Stimulated activated CD4-positive, alpha-beta T cell treated with anti-CD3 and anti-CD28 coated beads, Interleukin-15, amount 100 ng/mL, for 48 hours (primary cell): Measurements from ENCODE around the gene S100A7A.
"Not testable (repeated sequence)": the region's sequence is repeated elsewhere in the genome, so short reads cannot be mapped to it uniquely, and the experiment has no call there.

Experiments used
- DNase-seq, 2 donors: peaks; one replicate each; pipeline ENCODE4 v3.0.0-alpha.2; 2020; ENCODE audit warnings: low read depth in 2 of 2

S100A7A gene

GRCh38 chr1:153395136-153395685 is 21.1 kb upstream of the S100A7A start:
- no peak for DNase-seq

GRCh38 chr1:153395776-153396175 is 20.5 kb upstream of the S100A7A start:
- no peak for DNase-seq

GRCh38 chr1:153396461-153396860 is 19.9 kb upstream of the S100A7A start:
- no peak for DNase-seq

GRCh38 chr1:153397051-153397923 is 19.0 kb upstream of the S100A7A start:
- DNase-seq, result no peak

- no peak for DNase-seq
Measured at GRCh38 chr1:153397924-153398651, 18.2 kb upstream of the S100A7A start.

GRCh38 chr1:153399401-153400055 is 16.8 kb upstream of the S100A7A start:
- no peak for DNase-seq

- DNase-seq, result no peak
Measured at GRCh38 chr1:153400244-153400643, 16.1 kb upstream of the S100A7A start.

GRCh38 chr1:153401461-153401860 is 14.9 kb upstream of the S100A7A start:
- DNase-seq, result no peak

- DNase-seq, result no peak
Measured at GRCh38 chr1:153402226-153402625, 14.1 kb upstream of the S100A7A start.

GRCh38 chr1:153403421-153404085 is 12.8 kb upstream of the S100A7A start:
- no peak for DNase-seq

- DNase-seq, result no peak
Measured at GRCh38 chr1:153404086-153404635, 12.2 kb upstream of the S100A7A start.

GRCh38 chr1:153404768-153405167 is 11.6 kb upstream of the S100A7A start:
- peak; percentile 47 to 53 for DNase-seq

- DNase-seq, result not testable (repeated sequence)
Measured at GRCh38 chr1:153405825-153406599, 10.3 kb upstream of the S100A7A start.

- DNase-seq, result not testable (repeated sequence)
Measured at GRCh38 chr1:153407274-153407673, 9.0 kb upstream of the S100A7A start.

GRCh38 chr1:153413961-153414360 is 2.4 kb upstream of the S100A7A start:
- not testable (repeated sequence) for DNase-seq

GRCh38 chr1:153417136-153417888 is 992 bp downstream of the S100A7A start:
- no peak for DNase-seq

GRCh38 chr1:153418758-153419435 is 2.6 kb downstream of the S100A7A start:
- not testable (repeated sequence) for DNase-seq

- DNase-seq, result not testable (repeated sequence)
Measured at GRCh38 chr1:153419436-153419793, 3.1 kb downstream of the S100A7A start.

- no peak for DNase-seq
Measured at GRCh38 chr1:153420306-153420705, 4.0 kb downstream of the S100A7A start.
